ENCODE measurements around the gene MYO1A.

GRCh38 chr12:57080855-57081254, 30.9 kb upstream of the MYO1A start:
- TF ChIP-seq, protein P1, sequence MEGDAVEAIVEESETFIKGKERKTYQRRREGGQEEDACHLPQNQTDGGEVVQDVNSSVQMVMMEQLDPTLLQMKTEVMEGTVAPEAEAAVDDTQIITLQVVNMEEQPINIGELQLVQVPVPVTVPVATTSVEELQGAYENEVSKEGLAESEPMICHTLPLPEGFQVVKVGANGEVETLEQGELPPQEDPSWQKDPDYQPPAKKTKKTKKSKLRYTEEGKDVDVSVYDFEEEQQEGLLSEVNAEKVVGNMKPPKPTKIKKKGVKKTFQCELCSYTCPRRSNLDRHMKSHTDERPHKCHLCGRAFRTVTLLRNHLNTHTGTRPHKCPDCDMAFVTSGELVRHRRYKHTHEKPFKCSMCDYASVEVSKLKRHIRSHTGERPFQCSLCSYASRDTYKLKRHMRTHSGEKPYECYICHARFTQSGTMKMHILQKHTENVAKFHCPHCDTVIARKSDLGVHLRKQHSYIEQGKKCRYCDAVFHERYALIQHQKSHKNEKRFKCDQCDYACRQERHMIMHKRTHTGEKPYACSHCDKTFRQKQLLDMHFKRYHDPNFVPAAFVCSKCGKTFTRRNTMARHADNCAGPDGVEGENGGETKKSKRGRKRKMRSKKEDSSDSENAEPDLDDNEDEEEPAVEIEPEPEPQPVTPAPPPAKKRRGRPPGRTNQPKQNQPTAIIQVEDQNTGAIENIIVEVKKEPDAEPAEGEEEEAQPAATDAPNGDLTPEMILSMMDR (IDR thresholded peaks at IDR 0.05; ENCODE audit: insufficient read depth, low read length, poor library complexity, severe bottlenecking): no peak
- no peak for TF ChIP-seq EZH2phosphoT487 (conservative IDR thresholded peaks at IDR 0.05; ENCODE audit: low read length)
